Osteoblast (primary cell): ENCODE measurements around the gene GADL1. TPM values are rescaled to one million over a fixed set of nuclear protein-coding genes. Genes with fewer than 3 reads are reported as not detected.

Experiments
- DNase-seq: peaks from one replicate; pipeline ENCODE4 v3.0.0; 2011; ENCODE audit warnings: low spot score, mixed read lengths; ENCODE audit not compliant: insufficient read length; ENCODE audit errors: missing footprints
- H2AFZ ChIP-seq: 2 replicates; pipeline ENCODE4 v1.6.0; 2011; ENCODE audit warnings: mild to moderate bottlenecking, low read length
- H3K27ac ChIP-seq: 2 replicates; pipeline ENCODE4 v1.5.1; 2011; ENCODE audit warnings: mild to moderate bottlenecking, low read depth, low read length, moderate library complexity
- H3K27me3 ChIP-seq: 2 replicates; pipeline ENCODE4 v1.6.0; 2012; ENCODE audit warnings: mild to moderate bottlenecking, control low read depth, inconsistent platforms, low read length, moderate library complexity; ENCODE audit not compliant: insufficient read depth
- H3K36me3 ChIP-seq: 2 replicates; pipeline ENCODE4 v1.5.1; 2011; ENCODE audit warnings: mild to moderate bottlenecking, low read length, control low read depth, moderate library complexity; ENCODE audit not compliant: insufficient read depth
- H3K4me1 ChIP-seq: 2 replicates; pipeline ENCODE4 v1.5.1; 2011; ENCODE audit warnings: mild to moderate bottlenecking, low read length, control low read depth, moderate library complexity; ENCODE audit not compliant: insufficient read depth
- H3K4me2 ChIP-seq: 2 replicates; pipeline ENCODE4 v1.6.0; 2011; ENCODE audit warnings: mild to moderate bottlenecking, low read length; ENCODE audit not compliant: insufficient read depth
- H3K4me3 ChIP-seq: fragments of 200-600 bp; sonication (generic); 3 replicates; pipeline ENCODE4 v1.5.1; 2012; ENCODE audit warnings: mild to moderate bottlenecking, low read length, inconsistent platforms; ENCODE audit not compliant: insufficient read depth
- H3K79me2 ChIP-seq: 2 replicates; pipeline ENCODE4 v1.6.0; 2012; ENCODE audit warnings: mild to moderate bottlenecking, low read length, control low read depth, inconsistent platforms; ENCODE audit not compliant: insufficient read depth
- H3K9me3 ChIP-seq: 2 replicates; pipeline ENCODE4 v1.5.1; 2011; ENCODE audit warnings: low read depth, low read length, control low read depth
- H4K20me1 ChIP-seq: 2 replicates; pipeline ENCODE4 v1.6.0; 2012; ENCODE audit warnings: mild to moderate bottlenecking, low read length, control low read depth; ENCODE audit not compliant: insufficient read depth
- CTCF ChIP-seq: IDR thresholded peaks from 2 replicates; pipeline ENCODE4 v1.5.1; 2011; ENCODE audit warnings: mild to moderate bottlenecking, low read depth, low read length, moderate library complexity; ENCODE audit errors: extremely low read depth
- total RNA-seq: library from RNA; depleted of rRNA; stranded (reverse); fragments of >200 nt; gene quantifications from 2 replicates; pipeline ENCODE4 v1.2.3, GENCODE V29; 2012

Gene GADL1
- total RNA-seq, 1 donor = not detected

GRCh38 chr3:30774062-30774461 lies 120.4 kb downstream of the GADL1 start:
- H3K9me3 ChIP-seq = no peaks in the 10 kb centered on the region
- no peaks in the 10 kb centered on the region for H3K27me3 ChIP-seq
- H3K79me2 ChIP-seq = no peaks in the 10 kb centered on the region
- H3K27ac ChIP-seq = no peak overlapping the region
- no peak overlapping the region for H3K4me3 ChIP-seq
- H2AFZ ChIP-seq = no peak overlapping the region
- DNase-seq = no peak
- no peaks in the 10 kb centered on the region for H4K20me1 ChIP-seq
- no peaks in the 10 kb centered on the region for H3K36me3 ChIP-seq
- H3K4me1 ChIP-seq = peaks cover 12% of the 10 kb centered on the region
- TF ChIP-seq CTCF = no peak
- H3K4me2 ChIP-seq = no peak overlapping the region

GRCh38 chr3:30770387-30770786 lies 124.1 kb downstream of the GADL1 start:
- no peaks in the 10 kb centered on the region for H3K79me2 ChIP-seq

GRCh38 chr3:30768703-30769550 lies 125.5 kb downstream of the GADL1 start:
- no peaks in the 10 kb centered on the region for H4K20me1 ChIP-seq
- no peak for DNase-seq
- H3K4me1 ChIP-seq = peaks cover 12% of the 10 kb centered on the region
- TF ChIP-seq CTCF = peak; percentile 95
- H3K36me3 ChIP-seq = no peaks in the 10 kb centered on the region
- no peaks in the 10 kb centered on the region for H3K79me2 ChIP-seq
- no peaks in the 10 kb centered on the region for H3K9me3 ChIP-seq
- H3K27ac ChIP-seq = no peak overlapping the region
- H3K4me2 ChIP-seq = no peak overlapping the region
- no peak overlapping the region for H2AFZ ChIP-seq
- no peak overlapping the region for H3K4me3 ChIP-seq
- H3K27me3 ChIP-seq = peaks cover 2% of the 10 kb centered on the region

More at GRCh38 chr3:30770387-30770786, 124.1 kb downstream of the GADL1 start:
- TF ChIP-seq CTCF = no peak
- DNase-seq = peak; percentile 76
- Histone ChIP-seq H2AFZ (no peak overlapping the region), H3K27ac (no peak overlapping the region), H3K36me3 (no peaks in the 10 kb centered on the region), H3K27me3 (peaks cover 2% of the 10 kb centered on the region), H4K20me1 (no peaks in the 10 kb centered on the region), H3K9me3 (no peaks in the 10 kb centered on the region), H3K4me1 (peaks cover 12% of the 10 kb centered on the region), H3K4me3 (no peak overlapping the region), H3K4me2 (no peak overlapping the region)

- H3K4me3 ChIP-seq = no peak overlapping the region
- no peaks in the 10 kb centered on the region for H3K9me3 ChIP-seq
- peaks cover 12% of the 10 kb centered on the region for H3K4me1 ChIP-seq
- H3K4me2 ChIP-seq = no peak overlapping the region
- no peak for TF ChIP-seq CTCF
- peaks cover 2% of the 10 kb centered on the region for H3K27me3 ChIP-seq
- H4K20me1 ChIP-seq = no peaks in the 10 kb centered on the region
- H3K27ac ChIP-seq = no peak overlapping the region
- no peak overlapping the region for H2AFZ ChIP-seq
- DNase-seq = no peak
- no peaks in the 10 kb centered on the region for H3K79me2 ChIP-seq
- H3K36me3 ChIP-seq = no peaks in the 10 kb centered on the region
These were observed 126.4 kb downstream of the GADL1 start for GRCh38 chr3:30768046-30768445.
